ENCODE results near the gene SPATS2. TPM values are rescaled to one million over a fixed set of nuclear protein-coding genes. Genes with fewer than 3 reads are reported as not detected.
A peak's percentile ranks its signal among the peaks of the same experiment; 100 is the strongest.
"Not testable (repeated sequence)": the region's sequence is repeated elsewhere in the genome, so short reads cannot be mapped to it uniquely, and the experiment has no call there.

The SPATS2 gene
- total RNA-seq (2014; rRNA removed; shearing (Covaris generic)): 41.7 and 44.6 TPM in 2 replicates

- Histone ChIP-seq H3K9me3 (replicated peaks) (no peaks in the 10 kb centered on the region), H3K27me3 (replicated peaks) (no peaks in the 10 kb centered on the region), H3K36me3 (peaks cover 28% of the 10 kb centered on the region), H3K27ac (peak within 1 kb of the TSS; percentile 90), H3K4me3 (peak within 1 kb of the TSS; percentile 82), H3K4me1 (replicated peaks) (peaks cover 41% of the 10 kb centered on the region)
- peak; percentile 48 to 98 for DNase-seq (ENCODE audit: low read depth in 1 of 2, low spot score in 2 of 2)
Observed at GRCh38 chr12:49367381-49368239, at the start of gene SPATS2. SPATS2 (plus strand) TSS chr12:49367462; CDS start chr12:49461013, 93,551 bp downstream.

- H3K9me3 ChIP-seq (replicated peaks); H3K27me3 ChIP-seq (replicated peaks); H3K4me1 ChIP-seq (replicated peaks); DNase-seq (ENCODE audit: low read depth in 1 of 2, low spot score in 2 of 2); H3K27ac ChIP-seq; H3K4me3 ChIP-seq: not testable (repeated sequence)
- H3K36me3 ChIP-seq: peaks cover 18% of the 10 kb centered on the region
Observed at GRCh38 chr12:49320411-49321103, 46.7 kb upstream of the SPATS2 start.

GRCh38 chr12:49322367-49322707, 44.9 kb upstream of the SPATS2 start:
- Histone ChIP-seq H3K27ac (peak overlapping the region; percentile 79), H3K36me3 (peaks cover 36% of the 10 kb centered on the region), H3K9me3 (replicated peaks) (no peaks in the 10 kb centered on the region), H3K4me1 (replicated peaks) (peaks cover 8% of the 10 kb centered on the region), H3K27me3 (replicated peaks) (no peaks in the 10 kb centered on the region), H3K4me3 (peak overlapping the region; percentile 60)
- no peak for DNase-seq (ENCODE audit: low read depth in 1 of 2, low spot score in 2 of 2)

GRCh38 chr12:49322708-49323523, 44.3 kb upstream of the SPATS2 start, which contains the start of gene TROAP:
TROAP (plus strand) TSS chr12:49323255; CDS start chr12:49323609, 354 bp downstream.
- no peaks in the 10 kb centered on the region for H3K9me3 ChIP-seq (replicated peaks)
- H3K27me3 ChIP-seq (replicated peaks): no peaks in the 10 kb centered on the region

GRCh38 chr12:49323524-49324097, 43.7 kb upstream of the SPATS2 start:
- peak overlapping the region; percentile 59 for H3K27ac ChIP-seq

More at GRCh38 chr12:49322708-49323523, 44.3 kb upstream of the SPATS2 start, which contains the start of gene TROAP:
- Histone ChIP-seq H3K4me3 (peak within 1 kb of the TSS; percentile 60), H3K4me1 (replicated peaks) (peaks cover 8% of the 10 kb centered on the region), H3K27ac (peak within 1 kb of the TSS; percentile 79), H3K36me3 (peaks cover 41% of the 10 kb centered on the region)
- DNase-seq (ENCODE audit: low read depth in 1 of 2, low spot score in 2 of 2): peak; percentile 98

GRCh38 chr12:49325606-49326005, 41.7 kb upstream of the SPATS2 start:
- H3K27me3 ChIP-seq (replicated peaks): no peaks in the 10 kb centered on the region
- H3K27ac ChIP-seq: no peak overlapping the region
- H3K4me3 ChIP-seq: no peak overlapping the region
- peaks cover 66% of the 10 kb centered on the region for H3K36me3 ChIP-seq
- peaks cover 8% of the 10 kb centered on the region for H3K4me1 ChIP-seq (replicated peaks)
- DNase-seq (ENCODE audit: low read depth in 1 of 2, low spot score in 2 of 2): no peak
- no peaks in the 10 kb centered on the region for H3K9me3 ChIP-seq (replicated peaks)

More at GRCh38 chr12:49323524-49324097, 43.7 kb upstream of the SPATS2 start:
- peak overlapping the region; percentile 60 for H3K4me3 ChIP-seq
- no peaks in the 10 kb centered on the region for H3K9me3 ChIP-seq (replicated peaks)
- H3K27me3 ChIP-seq (replicated peaks): no peaks in the 10 kb centered on the region
- DNase-seq (ENCODE audit: low read depth in 1 of 2, low spot score in 2 of 2): no peak
- H3K36me3 ChIP-seq: peaks cover 48% of the 10 kb centered on the region
- peaks cover 8% of the 10 kb centered on the region for H3K4me1 ChIP-seq (replicated peaks)

GRCh38 chr12:49327368-49327767, 39.9 kb upstream of the SPATS2 start:
- DNase-seq (ENCODE audit: low read depth in 1 of 2, low spot score in 2 of 2): no peak
- H3K27me3 ChIP-seq (replicated peaks): no peaks in the 10 kb centered on the region
- H3K27ac ChIP-seq: no peak overlapping the region
- H3K36me3 ChIP-seq: peaks cover 74% of the 10 kb centered on the region
- no peaks in the 10 kb centered on the region for H3K9me3 ChIP-seq (replicated peaks)
- no peak overlapping the region for H3K4me3 ChIP-seq
- peaks cover 4% of the 10 kb centered on the region for H3K4me1 ChIP-seq (replicated peaks)

- Histone ChIP-seq H3K4me3 (no peak overlapping the region), H3K4me1 (replicated peaks) (peaks cover 4% of the 10 kb centered on the region), H3K27ac (no peak overlapping the region), H3K36me3 (peaks cover 74% of the 10 kb centered on the region), H3K9me3 (replicated peaks) (no peaks in the 10 kb centered on the region), H3K27me3 (replicated peaks) (no peaks in the 10 kb centered on the region)
- no peak for DNase-seq (ENCODE audit: low read depth in 1 of 2, low spot score in 2 of 2)
Observed at GRCh38 chr12:49327887-49328286, 39.4 kb upstream of the SPATS2 start.

- H3K4me1 ChIP-seq (replicated peaks): peaks cover 2% of the 10 kb centered on the region
- no peak overlapping the region for H3K27ac ChIP-seq
- peaks cover 68% of the 10 kb centered on the region for H3K36me3 ChIP-seq
- H3K27me3 ChIP-seq (replicated peaks): no peaks in the 10 kb centered on the region
- no peak overlapping the region for H3K4me3 ChIP-seq
- H3K9me3 ChIP-seq (replicated peaks): no peaks in the 10 kb centered on the region
- no peak for DNase-seq (ENCODE audit: low read depth in 1 of 2, low spot score in 2 of 2)
Observed at GRCh38 chr12:49328816-49329215, 38.4 kb upstream of the SPATS2 start.

GRCh38 chr12:49330032-49330619, 37.1 kb upstream of the SPATS2 start:
- H3K27me3 ChIP-seq (replicated peaks): no peaks in the 10 kb centered on the region
- DNase-seq (ENCODE audit: low read depth in 1 of 2, low spot score in 2 of 2): no peak
- peaks cover 61% of the 10 kb centered on the region for H3K36me3 ChIP-seq
- H3K4me1 ChIP-seq (replicated peaks): no peaks in the 10 kb centered on the region
- no peak overlapping the region for H3K27ac ChIP-seq
- H3K4me3 ChIP-seq: no peak overlapping the region
- H3K9me3 ChIP-seq (replicated peaks): no peaks in the 10 kb centered on the region

- Histone ChIP-seq H3K36me3 (peaks cover 54% of the 10 kb centered on the region), H3K27me3 (replicated peaks) (no peaks in the 10 kb centered on the region), H3K4me3 (no peak overlapping the region), H3K9me3 (replicated peaks) (no peaks in the 10 kb centered on the region), H3K4me1 (replicated peaks) (no peaks in the 10 kb centered on the region), H3K27ac (no peak overlapping the region)
- DNase-seq (ENCODE audit: low read depth in 1 of 2, low spot score in 2 of 2): no peak
Observed at GRCh38 chr12:49330631-49331379, 36.5 kb upstream of the SPATS2 start.

Data from SJSA1 (cell line).